VCaP (cell line): ENCODE results near the gene RTN3.

ENCODE experiments used
- H3K27ac ChIP-seq: fragments of 450-650 bp; 2 replicates; pipeline ENCODE4 v1.5.1; 2017
- CTCF ChIP-seq: fragments of 450-650 bp; conservative IDR thresholded peaks from 2 replicates; pipeline ENCODE4 v1.5.1; 2017; ENCODE audit warnings: mild to moderate bottlenecking, moderate library complexity

The RTN3 gene

GRCh38 chr11:63720611-63721010 is 39.3 kb downstream of the RTN3 start:
- no peak overlapping the region for H3K27ac ChIP-seq
- TF ChIP-seq CTCF = no peak

GRCh38 chr11:63729326-63729725 is 48.0 kb downstream of the RTN3 start:
- H3K27ac ChIP-seq = no peak overlapping the region
- no peak for TF ChIP-seq CTCF

GRCh38 chr11:63736864-63737263 is 55.6 kb downstream of the RTN3 start:
- no peak overlapping the region for H3K27ac ChIP-seq
- no peak for TF ChIP-seq CTCF

GRCh38 chr11:63737718-63738117 is 56.4 kb downstream of the RTN3 start:
- H3K27ac ChIP-seq = peak overlapping the region; percentile 7
- no peak for TF ChIP-seq CTCF

- peak; percentile 100 for TF ChIP-seq CTCF
- H3K27ac ChIP-seq = peak overlapping the region; percentile 7
These were observed 57.5 kb downstream of the RTN3 start for GRCh38 chr11:63738720-63739360.

GRCh38 chr11:63745304-63746170 is 64.2 kb downstream of the RTN3 start:
- no peak overlapping the region for H3K27ac ChIP-seq
- peak; percentile 93 for TF ChIP-seq CTCF

- no peak overlapping the region for H3K27ac ChIP-seq
- TF ChIP-seq CTCF = no peak
These were observed 65.7 kb downstream of the RTN3 start for GRCh38 chr11:63747011-63747410.
